SHP77 (cell line): ENCODE results near the gene DUS3L.

Experiments used
- DNase-seq, 2 experiments: peaks; one replicate each; lab custom pipeline; 2025; lab: John Stamatoyannopoulos, UW

DUS3L gene, protein sequence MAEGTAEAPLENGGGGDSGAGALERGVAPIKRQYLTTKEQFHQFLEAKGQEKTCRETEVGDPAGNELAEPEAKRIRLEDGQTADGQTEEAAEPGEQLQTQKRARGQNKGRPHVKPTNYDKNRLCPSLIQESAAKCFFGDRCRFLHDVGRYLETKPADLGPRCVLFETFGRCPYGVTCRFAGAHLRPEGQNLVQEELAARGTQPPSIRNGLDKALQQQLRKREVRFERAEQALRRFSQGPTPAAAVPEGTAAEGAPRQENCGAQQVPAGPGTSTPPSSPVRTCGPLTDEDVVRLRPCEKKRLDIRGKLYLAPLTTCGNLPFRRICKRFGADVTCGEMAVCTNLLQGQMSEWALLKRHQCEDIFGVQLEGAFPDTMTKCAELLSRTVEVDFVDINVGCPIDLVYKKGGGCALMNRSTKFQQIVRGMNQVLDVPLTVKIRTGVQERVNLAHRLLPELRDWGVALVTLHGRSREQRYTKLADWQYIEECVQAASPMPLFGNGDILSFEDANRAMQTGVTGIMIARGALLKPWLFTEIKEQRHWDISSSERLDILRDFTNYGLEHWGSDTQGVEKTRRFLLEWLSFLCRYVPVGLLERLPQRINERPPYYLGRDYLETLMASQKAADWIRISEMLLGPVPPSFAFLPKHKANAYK

DNA sequence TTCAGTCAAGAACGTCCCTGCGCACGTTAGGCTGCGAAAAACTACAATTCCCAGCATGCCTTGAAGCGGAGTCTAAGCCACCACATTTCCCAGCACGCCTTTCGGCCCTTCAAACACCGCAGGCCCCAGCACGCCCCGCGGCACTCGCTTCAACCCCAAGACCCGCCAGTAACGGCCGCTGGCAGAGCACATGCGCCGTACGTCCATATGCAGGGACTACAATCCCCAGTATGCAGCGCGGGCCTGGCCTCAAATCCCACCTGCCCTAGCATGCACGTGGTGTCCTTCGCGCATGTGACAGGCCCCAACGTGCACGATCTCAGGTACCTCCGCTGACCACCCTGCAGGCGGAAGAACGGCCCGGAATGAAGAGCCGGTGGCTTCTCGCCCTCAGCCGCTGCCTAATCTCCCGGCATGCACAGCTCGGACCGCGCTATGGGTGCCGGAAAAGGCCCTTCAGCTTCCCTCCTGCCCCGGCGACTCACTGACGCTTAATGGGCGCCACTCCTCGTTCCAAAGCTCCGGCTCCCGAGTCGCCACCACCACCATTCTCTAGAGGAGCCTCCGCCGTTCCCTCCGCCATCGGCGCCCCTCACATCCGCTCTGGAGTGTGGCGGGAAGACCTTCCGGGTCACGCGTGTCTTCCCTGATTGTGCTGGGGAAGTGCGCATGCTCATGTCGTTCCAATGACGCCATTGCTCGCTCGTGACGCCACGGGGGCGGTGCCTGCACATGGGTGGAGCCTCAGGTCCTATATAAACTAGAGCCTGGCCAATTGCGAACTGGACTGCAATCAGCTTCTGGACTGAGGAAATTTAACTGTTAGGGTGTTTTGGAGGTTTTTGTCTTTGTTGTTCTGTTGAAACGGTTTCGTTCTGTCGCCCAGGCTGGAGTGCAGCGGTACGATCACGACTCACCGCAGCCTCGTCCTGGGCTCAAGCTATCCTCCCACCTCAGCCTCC, at the start of gene DUS3L:
DUS3L (minus strand) TSS at position 605 of the 962 bp plus-strand sequence; CDS start at position 583, 22 bp downstream.
- peak; percentile 96 to 98 for DNase-seq

DNA sequence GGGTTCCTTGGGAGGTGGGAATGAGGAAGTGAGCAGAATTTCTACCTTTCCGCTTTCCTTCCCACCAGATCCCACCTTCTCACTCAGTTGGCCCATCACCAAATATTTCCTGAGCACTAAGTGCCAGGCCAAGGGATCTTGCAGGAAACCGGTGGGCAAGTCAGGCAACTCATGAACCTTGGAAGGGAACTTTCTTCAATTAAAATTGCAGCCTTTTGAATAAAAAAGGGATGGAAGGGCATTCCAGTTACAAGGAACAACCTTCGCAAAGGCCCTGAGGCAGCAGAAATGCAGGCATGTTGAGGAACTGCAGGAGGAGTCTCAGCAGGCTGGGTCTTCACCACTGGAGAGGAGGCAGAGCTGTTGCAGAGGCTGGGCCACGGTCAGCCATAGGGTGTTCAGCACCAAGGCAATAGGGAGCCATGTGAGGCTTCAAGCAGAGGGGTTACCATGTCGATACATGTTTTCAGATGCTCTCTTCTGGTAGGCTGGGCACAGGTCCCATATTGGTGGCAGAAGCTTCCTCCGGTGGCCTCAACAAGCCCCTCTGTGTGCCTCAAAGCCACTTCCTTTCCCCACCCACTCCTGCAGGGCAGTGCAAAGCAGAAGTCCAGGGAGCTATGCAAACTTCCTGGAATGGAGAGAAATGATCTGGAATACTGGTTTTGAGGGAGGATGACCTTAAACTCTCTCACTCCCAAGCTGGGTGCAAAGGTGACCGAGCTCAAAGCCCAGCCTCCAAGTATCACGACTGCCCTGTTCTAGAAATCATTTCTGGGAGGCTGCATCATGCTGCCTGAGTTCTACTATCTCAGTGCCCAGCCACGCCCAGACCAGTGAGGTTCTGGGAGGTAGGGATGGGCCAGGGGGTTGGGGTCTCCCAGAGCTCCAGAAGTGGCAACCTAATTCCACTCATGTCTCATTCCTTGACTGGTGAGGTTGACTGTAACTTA, 48.4 kb upstream of the DUS3L start, which contains the start of gene FUT6:
FUT6 (minus strand) TSS at position 638 of the 953 bp plus-strand sequence. CDS start 7,135 bp downstream, outside the sequence.
- DNase-seq, result no peak

GRCh38 chr19:5838353-5839064, 47.5 kb upstream of the DUS3L start:
- DNase-seq, result no peak

DNA sequence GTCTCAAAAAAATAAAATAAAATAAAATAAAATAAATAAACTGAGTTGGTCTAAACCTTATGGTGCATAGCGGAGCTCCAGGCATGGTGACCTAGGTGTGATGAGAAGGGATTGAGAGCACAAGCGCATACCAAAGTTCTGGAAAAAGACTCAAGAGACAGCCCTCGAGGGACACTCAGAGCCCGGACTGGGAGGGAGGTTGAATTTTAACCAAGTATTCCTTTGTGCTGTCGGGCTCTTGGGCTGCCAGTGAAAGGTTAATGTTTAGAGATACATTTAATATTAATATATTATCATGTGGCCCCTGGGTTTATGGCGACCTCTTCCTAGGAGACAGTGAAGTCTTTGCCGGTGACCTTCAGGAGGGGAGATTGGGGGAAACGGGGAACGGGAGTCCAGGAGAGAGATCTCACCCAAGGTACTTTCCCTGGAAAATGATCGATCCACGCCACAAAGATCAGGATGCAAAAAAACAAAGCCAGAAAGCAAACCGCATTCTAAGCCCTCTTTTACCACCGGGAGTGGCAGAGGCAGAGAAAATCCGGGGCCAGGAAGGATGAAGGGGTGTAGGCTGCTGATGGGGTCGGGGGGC, 46.9 kb upstream of the DUS3L start:
- DNase-seq, result no peak

DNA sequence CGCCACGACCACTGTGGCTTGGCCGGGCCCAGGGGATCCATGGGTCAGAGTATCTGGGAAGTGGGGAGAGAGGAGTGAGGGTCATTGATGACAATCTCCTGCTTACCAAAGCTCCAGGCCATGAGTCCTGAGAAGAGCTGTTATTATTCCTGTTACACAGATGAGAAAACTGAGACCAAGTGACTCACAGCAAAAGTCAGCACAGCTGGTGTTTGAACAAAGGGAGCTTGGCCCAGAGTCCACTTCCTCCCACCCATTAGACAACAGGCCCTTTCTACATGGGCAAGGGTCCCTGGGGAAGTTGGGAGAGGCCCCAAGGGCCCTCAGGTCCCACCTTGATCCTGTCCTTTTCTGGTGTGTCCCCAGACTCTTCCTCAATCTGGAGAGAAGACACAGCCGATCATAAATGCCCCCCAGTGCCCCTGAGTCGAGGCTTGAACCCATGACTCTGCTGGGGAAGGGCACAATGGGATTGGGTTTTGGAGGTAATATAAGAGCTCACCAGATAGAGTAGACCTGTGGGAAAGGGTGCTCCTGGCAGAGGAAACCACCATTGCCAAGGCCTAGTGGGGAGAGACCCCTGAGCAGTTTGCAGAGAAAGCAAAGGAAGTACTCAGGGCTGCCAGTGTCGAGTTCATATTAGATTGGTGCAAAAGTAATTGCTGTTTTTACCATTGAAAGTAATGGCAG, 41.7 kb upstream of the DUS3L start:
- DNase-seq, result no peak

- DNase-seq, result no peak
These were observed 41.1 kb upstream of the DUS3L start for GRCh38 chr19:5832061-5832460.

- DNase-seq, result no peak
These were observed 40.2 kb upstream of the DUS3L start for GRCh38 chr19:5831159-5831558.

GRCh38 chr19:5829567-5830310, 38.8 kb upstream of the DUS3L start:
- DNase-seq, result no peak

DNA sequence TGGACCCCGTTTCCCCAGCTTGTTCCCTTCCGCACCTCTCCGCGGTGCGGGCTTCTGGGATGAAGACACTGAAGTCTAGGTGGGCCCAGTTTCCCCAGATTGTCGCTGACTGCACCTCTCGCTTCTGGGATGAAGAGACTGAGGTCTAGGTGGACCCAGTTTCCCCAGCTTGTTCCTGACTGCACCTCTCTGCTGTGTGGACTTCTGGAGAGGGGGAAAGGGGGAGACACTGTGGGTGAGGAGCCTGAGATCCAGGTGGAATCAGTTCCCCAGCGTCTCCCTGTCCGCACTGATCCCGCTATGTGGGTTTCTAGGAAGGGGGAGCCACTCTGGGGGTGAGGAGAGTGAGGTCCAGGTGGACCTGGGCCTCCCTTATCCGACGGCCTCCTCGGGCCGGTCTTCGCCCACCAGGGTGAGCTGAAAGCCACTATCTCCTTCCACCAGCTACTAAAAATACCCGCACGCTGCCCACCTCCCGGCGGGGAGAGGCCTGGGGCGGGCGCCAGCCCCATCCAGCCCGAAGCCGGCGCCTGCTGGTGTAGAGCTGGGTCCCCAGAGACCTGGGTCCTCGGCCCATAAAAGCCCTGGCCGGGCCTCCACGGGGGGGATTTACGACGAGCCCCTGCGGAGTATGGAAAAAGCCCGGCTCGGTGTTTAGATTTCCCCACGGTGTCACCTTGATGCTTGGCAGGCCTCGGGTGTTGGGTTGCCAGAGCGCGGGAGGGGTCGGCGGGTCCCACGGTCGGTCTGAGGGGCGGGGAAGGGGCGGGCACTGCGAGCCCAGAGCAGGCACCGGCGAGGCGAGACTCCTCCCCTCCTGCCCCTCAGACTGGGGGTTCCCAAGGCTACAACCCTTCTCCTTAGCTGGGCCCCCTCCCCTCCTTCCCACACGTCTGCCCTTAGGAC, 38.0 kb upstream of the DUS3L start:
- peak in 1 of 2 experiments; percentile 53 for DNase-seq

DNA sequence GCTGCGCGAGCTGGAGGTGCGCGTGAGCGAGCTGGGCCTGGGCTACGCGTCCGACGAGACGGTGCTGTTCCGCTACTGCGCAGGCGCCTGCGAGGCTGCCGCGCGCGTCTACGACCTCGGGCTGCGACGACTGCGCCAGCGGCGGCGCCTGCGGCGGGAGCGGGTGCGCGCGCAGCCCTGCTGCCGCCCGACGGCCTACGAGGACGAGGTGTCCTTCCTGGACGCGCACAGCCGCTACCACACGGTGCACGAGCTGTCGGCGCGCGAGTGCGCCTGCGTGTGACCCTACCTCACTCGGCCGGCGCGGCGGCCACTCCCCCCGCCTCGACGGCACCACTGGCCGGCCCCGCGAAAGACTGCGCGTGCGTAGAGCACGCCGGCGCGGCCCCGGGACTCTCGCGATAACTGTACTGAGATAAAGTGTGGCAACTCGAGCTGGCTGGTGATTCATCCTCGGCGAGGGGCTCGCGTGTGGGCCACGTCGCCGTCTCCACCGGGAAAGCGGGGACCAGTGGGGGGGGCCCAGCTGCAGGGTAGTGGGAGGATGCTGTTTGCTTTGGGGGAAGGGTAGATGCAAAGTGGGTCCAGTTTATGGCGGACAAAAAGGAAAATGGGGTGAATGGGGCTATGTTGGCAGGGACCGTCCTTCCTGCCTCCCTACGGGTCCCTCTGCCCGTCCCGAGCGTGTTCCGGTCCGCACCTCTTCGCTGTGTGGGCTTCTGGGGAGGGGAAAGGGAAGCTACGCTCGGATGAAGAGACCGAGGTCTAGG, 37.1 kb upstream of the DUS3L start:
- peak; percentile 88 to 97 for DNase-seq

GRCh38 chr19:5827342-5827890, 36.5 kb upstream of the DUS3L start:
- no peak for DNase-seq

- DNase-seq, result peak; percentile 98
These were observed 35.8 kb upstream of the DUS3L start for GRCh38 chr19:5826531-5827341.

DNA sequence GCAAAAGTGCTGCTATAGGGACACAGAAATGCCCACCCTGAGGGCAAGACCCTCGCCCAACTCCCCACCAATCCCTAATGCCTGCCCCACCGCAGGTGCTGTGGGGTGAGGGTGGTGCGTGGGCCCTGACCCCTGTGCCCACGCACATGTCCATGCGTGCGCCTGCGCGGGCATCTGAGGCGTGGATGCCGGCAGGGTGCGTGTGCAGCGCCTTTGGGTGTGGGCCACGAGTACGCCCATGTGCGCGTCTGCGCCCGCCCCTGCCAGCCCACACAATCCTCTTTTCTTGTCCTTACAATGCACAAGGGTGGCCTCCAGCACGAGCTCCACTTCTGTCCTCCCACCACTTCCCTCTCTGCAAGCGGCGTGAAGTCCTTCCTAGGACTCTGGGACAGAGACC, 34.2 kb upstream of the DUS3L start:
- DNase-seq, result no peak

- DNase-seq, result no peak
These were observed 33.8 kb upstream of the DUS3L start for GRCh38 chr19:5824751-5825150.

DNA sequence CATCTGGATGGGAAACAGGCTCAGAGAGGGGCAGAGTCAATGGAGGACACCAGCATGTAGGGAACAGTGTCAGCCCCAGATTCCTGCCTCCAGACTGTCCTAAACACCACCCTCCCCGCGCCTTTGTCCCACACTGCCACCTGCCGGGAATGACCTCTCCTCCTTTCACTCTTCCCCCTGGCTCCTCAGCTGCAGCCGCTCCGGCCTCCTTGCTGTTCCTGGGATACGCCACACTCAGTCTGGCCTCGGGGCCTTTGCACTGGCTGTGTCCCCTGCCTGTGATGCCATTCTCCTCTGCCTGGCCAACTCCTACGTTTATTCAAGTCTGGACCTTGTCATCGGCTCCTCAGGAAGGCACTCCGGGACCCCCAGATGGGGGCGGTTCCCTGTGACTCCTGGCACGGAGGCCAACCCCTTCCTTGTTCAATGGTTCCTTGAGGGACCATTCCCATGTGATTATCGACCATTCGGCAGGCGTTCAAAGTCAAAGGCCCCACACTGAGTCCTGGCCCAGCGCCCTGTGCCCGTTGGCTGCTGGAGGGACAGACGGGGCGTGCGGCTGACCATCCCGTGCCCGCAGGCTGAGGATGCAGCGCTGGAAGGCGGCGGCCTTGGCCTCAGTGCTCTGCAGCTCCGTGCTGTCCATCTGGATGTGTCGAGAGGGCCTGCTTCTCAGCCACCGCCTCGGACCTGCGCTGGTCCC, 32.8 kb upstream of the DUS3L start:
- DNase-seq, result peak; percentile 16 to 52
